RWPE2 (cell line): ENCODE data around the gene ELF5.

Experiments
- ATAC-seq: fragments of 200-7000 bp; cut with Tn5 transposase; 3 replicates; pipeline ENCODE4 v1.9.1; 2021; ENCODE audit warnings: low read depth
- DNase-seq: peaks from one replicate; pipeline ENCODE4 v3.0.0-alpha.2; 2020; ENCODE audit warnings: low spot score
- H3K27ac ChIP-seq: fragments of 450-650 bp; 2 replicates; pipeline ENCODE4 v1.5.1; 2017; ENCODE audit warnings: mild to moderate bottlenecking; ENCODE audit not compliant: poor library complexity, severe bottlenecking
- H3K27me3 ChIP-seq: fragments of 250-450 bp; sonication (Bioruptor Pico); 2 replicates; pipeline ENCODE4 v1.5.1; 2021; ENCODE audit warnings: mild to moderate bottlenecking, moderate library complexity; ENCODE audit not compliant: insufficient read depth, poor library complexity, severe bottlenecking
- H3K36me3 ChIP-seq: fragments of 250-450 bp; sonication (Bioruptor Pico); 2 replicates; pipeline ENCODE4 v1.5.1; 2020; ENCODE audit warnings: low read depth, mild to moderate bottlenecking, moderate library complexity
- H3K4me1 ChIP-seq: fragments of 250-450 bp; sonication (Bioruptor Pico); 2 replicates; pipeline ENCODE4 v1.5.1; 2021; ENCODE audit warnings: mild to moderate bottlenecking, moderate library complexity; ENCODE audit not compliant: insufficient read depth, poor library complexity, severe bottlenecking
- H3K4me3 ChIP-seq: fragments of 250-450 bp; sonication (Bioruptor Pico); 2 replicates; pipeline ENCODE4 v1.5.1; 2021; ENCODE audit warnings: mild to moderate bottlenecking, moderate library complexity; ENCODE audit not compliant: severe bottlenecking
- H3K9me3 ChIP-seq: fragments of 250-450 bp; sonication (Bioruptor Pico); 2 replicates; pipeline ENCODE4 v1.5.1; 2021; ENCODE audit warnings: mild to moderate bottlenecking, moderate library complexity; ENCODE audit not compliant: severe bottlenecking
- CTCF ChIP-seq: fragments of 450-650 bp; IDR thresholded peaks from one replicate; pipeline ENCODE4 v1.5.1; 2017; ENCODE audit warnings: mild to moderate bottlenecking, moderate library complexity; ENCODE audit not compliant: poor library complexity, severe bottlenecking

The ELF5 gene

GRCh38 chr11:34441814-34442213, 71.8 kb downstream of the ELF5 start:
- ATAC-seq (no peak), DNase-seq (no peak)
- peaks cover 3% of the 10 kb centered on the region for H3K9me3 ChIP-seq
- peaks cover 8% of the 10 kb centered on the region for H3K36me3 ChIP-seq
- H3K27me3 ChIP-seq, result no peaks in the 10 kb centered on the region
- no peak for TF ChIP-seq CTCF
- no peak overlapping the region for H3K4me3 ChIP-seq
- H3K4me1 ChIP-seq, result peaks cover 6% of the 10 kb centered on the region
- H3K27ac ChIP-seq, result no peak overlapping the region

GRCh38 chr11:34439610-34440198, 73.9 kb downstream of the ELF5 start:
- DNase-seq (no peak), ATAC-seq (no peak)
- Histone ChIP-seq H3K27me3 (no peaks in the 10 kb centered on the region), H3K9me3 (peaks cover 3% of the 10 kb centered on the region), H3K4me3 (peak overlapping the region; percentile 75), H3K36me3 (peaks cover 8% of the 10 kb centered on the region), H3K27ac (peak overlapping the region; percentile 51), H3K4me1 (peaks cover 6% of the 10 kb centered on the region)
- no peak for TF ChIP-seq CTCF

- no peak for TF ChIP-seq CTCF
- peaks cover 8% of the 10 kb centered on the region for H3K36me3 ChIP-seq
- DNase-seq (peak; percentile 97), ATAC-seq (peak; percentile 98)
- peaks cover 6% of the 10 kb centered on the region for H3K4me1 ChIP-seq
- peak within 1 kb of the TSS; percentile 75 for H3K4me3 ChIP-seq
- peak within 1 kb of the TSS; percentile 51 for H3K27ac ChIP-seq
- H3K27me3 ChIP-seq, result no peaks in the 10 kb centered on the region
- H3K9me3 ChIP-seq, result peaks cover 3% of the 10 kb centered on the region
These were observed 74.8 kb downstream of the ELF5 start, which contains the start of gene CAT for GRCh38 chr11:34438529-34439507. Gene CAT, plus strand, starts transcription at chr11:34438934. Its CDS starts 80 bp downstream, at chr11:34439014.

GRCh38 chr11:34437224-34438125, 76.1 kb downstream of the ELF5 start:
- no peaks in the 10 kb centered on the region for H3K27me3 ChIP-seq
- peaks cover 8% of the 10 kb centered on the region for H3K36me3 ChIP-seq
- no peak for TF ChIP-seq CTCF
- no peak for ATAC-seq
- H3K4me3 ChIP-seq, result peak overlapping the region; percentile 75
- peak overlapping the region; percentile 51 for H3K27ac ChIP-seq
- peaks cover 6% of the 10 kb centered on the region for H3K4me1 ChIP-seq
- no peak for DNase-seq
- H3K9me3 ChIP-seq, result peaks cover 3% of the 10 kb centered on the region
